ENCODE data around the gene ATOH8.

ATOH8 gene

DNA sequence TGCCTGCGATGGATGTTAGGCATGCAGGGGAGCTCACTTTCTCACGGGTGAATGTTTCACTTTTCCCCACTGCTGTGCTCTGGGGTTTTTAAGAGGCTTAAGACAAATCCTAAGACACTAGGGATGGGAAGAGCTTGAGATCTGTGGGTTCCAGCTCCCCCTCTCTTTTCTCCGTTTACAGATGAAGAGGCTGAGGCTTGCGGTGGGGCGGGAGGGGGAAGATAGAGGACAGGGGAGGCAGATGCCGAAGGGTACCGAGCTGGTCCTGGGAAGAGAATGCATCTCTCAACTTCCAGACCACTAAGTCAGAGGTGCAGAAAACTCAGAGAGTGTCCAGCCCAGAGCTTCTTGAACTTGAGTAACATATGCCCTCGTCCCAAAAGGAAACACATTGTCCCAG lies 8.2 kb upstream of the ATOH8 start:
- Mint-ChIP-seq H3K4me3 (peak overlapping the region; percentile 33), H3K9me3 (peaks cover 6% of the 10 kb centered on the region), H3K36me3 (ENCODE audit: low read depth) (no peaks in the 10 kb centered on the region), H3K27me3 (ENCODE audit: low read depth, poor library complexity) (peaks cover 29% of the 10 kb centered on the region), H3K4me1 (peaks cover 62% of the 10 kb centered on the region), H3K27ac (peak overlapping the region; percentile 70)
- DNase-seq, result no peak
- TF ChIP-seq, protein P1, sequence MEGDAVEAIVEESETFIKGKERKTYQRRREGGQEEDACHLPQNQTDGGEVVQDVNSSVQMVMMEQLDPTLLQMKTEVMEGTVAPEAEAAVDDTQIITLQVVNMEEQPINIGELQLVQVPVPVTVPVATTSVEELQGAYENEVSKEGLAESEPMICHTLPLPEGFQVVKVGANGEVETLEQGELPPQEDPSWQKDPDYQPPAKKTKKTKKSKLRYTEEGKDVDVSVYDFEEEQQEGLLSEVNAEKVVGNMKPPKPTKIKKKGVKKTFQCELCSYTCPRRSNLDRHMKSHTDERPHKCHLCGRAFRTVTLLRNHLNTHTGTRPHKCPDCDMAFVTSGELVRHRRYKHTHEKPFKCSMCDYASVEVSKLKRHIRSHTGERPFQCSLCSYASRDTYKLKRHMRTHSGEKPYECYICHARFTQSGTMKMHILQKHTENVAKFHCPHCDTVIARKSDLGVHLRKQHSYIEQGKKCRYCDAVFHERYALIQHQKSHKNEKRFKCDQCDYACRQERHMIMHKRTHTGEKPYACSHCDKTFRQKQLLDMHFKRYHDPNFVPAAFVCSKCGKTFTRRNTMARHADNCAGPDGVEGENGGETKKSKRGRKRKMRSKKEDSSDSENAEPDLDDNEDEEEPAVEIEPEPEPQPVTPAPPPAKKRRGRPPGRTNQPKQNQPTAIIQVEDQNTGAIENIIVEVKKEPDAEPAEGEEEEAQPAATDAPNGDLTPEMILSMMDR (IDR thresholded peaks at IDR 0.05), result no peak

DNA sequence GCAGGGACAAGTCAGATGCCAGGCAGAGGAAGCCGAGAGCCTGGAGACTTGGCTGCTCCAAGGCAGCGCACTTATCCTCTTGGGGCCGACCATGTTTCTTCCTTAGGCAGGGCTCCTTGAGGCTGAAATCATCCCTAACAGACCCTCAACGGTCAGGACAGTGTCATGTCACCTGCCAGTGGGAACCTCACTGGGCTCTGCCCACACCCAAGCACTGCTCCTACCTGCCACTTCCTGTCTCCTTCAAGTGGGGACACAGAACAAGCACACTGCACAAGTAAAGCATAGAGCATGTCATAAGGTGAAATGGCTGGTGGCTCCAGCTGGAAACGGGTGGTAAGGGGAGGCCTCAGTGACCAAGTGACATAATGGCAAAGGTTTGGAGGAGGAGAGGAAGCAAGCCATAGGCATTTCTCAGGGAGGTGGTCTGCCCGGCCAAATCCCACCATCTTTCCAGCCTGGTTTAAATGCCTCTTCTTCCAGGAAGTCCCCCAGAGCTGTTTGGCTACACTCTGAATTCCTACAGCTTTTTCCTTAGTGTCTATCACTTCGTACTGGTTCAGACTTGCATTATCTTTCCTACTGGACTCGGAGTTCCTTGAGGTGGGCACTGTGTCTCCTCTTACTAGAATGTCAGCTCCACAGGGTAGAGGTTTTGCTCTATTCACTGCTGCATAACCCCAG lies 7.3 kb upstream of the ATOH8 start:
- H3K27me3 Mint-ChIP-seq (ENCODE audit: low read depth, poor library complexity), result peaks cover 38% of the 10 kb centered on the region
- TF ChIP-seq, protein P1 (IDR thresholded peaks at IDR 0.05), result no peak
- no peak overlapping the region for H3K4me3 Mint-ChIP-seq
- no peaks in the 10 kb centered on the region for H3K36me3 Mint-ChIP-seq (ENCODE audit: low read depth)
- H3K4me1 Mint-ChIP-seq, result peaks cover 59% of the 10 kb centered on the region
- H3K9me3 Mint-ChIP-seq, result peaks cover 2% of the 10 kb centered on the region
- no peak overlapping the region for H3K27ac Mint-ChIP-seq
- no peak for DNase-seq

DNA sequence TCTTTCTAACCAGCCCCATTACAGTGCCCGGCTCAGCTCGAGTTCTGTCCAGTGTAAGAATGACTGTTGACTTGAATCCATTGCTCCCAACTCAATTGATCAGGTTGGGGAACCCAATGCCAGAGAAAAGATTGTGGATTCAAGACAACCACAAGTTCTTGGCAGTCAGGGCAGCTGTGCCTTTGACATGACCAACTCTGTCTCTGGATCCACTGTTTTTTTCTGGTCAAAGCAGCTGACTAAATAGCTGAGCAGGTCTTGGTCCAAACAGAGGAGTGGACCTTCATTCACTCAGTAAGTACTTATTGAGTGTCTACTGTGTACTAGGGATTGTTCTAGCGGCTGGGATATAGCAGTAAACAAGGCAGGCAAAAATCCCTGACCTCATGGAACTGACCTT lies 6.3 kb upstream of the ATOH8 start:
- TF ChIP-seq, protein P1 (IDR thresholded peaks at IDR 0.05), result no peak
- H3K4me1 Mint-ChIP-seq, result peaks cover 53% of the 10 kb centered on the region
- no peaks in the 10 kb centered on the region for H3K9me3 Mint-ChIP-seq
- peaks cover 47% of the 10 kb centered on the region for H3K27me3 Mint-ChIP-seq (ENCODE audit: low read depth, poor library complexity)
- DNase-seq, result no peak
- H3K36me3 Mint-ChIP-seq (ENCODE audit: low read depth), result no peaks in the 10 kb centered on the region
- no peak overlapping the region for H3K27ac Mint-ChIP-seq
- H3K4me3 Mint-ChIP-seq, result no peak overlapping the region

DNA sequence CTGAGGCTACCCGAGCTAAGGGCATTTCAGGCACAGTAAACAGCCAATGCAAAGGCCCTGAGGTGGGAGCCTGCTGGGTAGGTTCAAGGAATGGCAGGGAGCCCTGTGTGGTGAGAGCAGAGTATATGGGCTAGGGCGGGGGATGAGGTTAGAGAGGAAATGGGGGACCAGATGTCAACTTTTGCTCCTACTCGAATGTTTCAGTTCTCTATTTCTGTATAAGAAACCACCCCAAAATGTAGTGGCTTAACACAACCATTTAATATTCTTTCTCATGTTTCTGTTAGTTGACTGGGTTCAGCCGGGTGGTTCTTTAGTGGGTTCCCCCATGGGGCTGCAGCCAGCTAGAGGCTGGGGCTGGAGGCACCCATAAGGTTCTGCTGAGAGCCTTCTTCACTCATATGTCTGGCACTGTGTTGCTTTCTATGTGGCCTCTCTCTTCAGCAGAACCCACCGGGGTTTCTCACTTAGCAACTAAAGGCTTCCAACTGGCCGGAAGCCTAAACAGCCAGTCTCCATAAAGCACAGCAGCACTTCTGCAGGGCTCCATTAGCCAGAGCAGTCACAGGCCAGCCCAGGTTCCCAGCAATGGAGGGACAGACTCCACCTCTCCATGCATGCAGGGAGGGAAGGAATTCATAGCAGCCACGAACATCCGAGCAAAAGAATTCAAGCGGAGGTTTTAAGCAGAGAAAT lies 5.6 kb upstream of the ATOH8 start:
- no peaks in the 10 kb centered on the region for H3K36me3 Mint-ChIP-seq (ENCODE audit: low read depth)
- no peak for DNase-seq
- TF ChIP-seq, protein P1 (IDR thresholded peaks at IDR 0.05), result no peak
- H3K27ac Mint-ChIP-seq, result no peak overlapping the region
- H3K4me3 Mint-ChIP-seq, result no peak overlapping the region
- no peaks in the 10 kb centered on the region for H3K9me3 Mint-ChIP-seq
- H3K4me1 Mint-ChIP-seq, result peaks cover 46% of the 10 kb centered on the region
- peaks cover 55% of the 10 kb centered on the region for H3K27me3 Mint-ChIP-seq (ENCODE audit: low read depth, poor library complexity)

DNA sequence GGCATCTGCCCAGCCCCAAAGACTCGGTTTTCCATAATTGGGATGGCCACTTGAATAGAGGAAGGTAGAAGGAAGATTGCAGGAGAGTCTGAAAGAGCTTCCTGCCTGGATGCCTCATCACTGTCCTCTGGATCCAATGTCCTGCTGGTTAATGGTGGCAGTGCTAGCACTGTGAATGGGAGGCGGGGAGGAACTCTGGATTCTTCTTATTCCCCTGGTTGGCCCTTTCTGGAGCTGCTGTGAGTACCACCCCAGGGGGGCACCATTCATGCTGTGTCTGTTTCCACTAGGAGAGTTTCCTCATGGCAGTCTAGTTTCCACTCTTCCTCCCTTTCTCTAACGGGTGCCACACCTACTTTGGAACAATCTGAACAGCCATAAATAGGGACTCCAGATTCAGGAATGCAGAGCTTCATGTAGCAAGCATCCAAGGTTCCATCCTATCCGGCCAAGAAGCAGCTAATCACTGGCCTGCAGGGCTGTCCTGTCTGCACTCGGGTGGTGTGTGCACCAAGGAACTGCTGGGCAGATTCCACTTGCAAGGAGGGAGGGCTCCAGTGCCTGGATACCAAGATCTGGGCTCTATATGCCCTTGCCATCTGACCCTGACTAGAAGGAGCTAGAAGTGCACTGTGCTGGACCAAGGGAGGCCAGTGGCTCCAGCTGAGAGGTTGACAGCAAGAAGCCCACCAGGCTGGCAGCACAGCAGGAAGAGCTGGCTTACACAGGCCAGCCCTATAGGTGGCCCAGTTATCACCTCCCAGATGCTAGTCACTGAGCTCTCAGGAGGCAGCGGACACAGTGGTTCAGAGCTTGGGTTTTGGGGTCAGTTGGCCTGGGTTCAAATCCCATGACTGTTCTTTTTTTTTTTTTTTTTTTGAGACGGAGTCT lies 4.6 kb upstream of the ATOH8 start:
- peaks cover 36% of the 10 kb centered on the region for H3K4me1 Mint-ChIP-seq
- TF ChIP-seq, protein P1 (IDR thresholded peaks at IDR 0.05), result no peak
- no peaks in the 10 kb centered on the region for H3K9me3 Mint-ChIP-seq
- peaks cover 60% of the 10 kb centered on the region for H3K27me3 Mint-ChIP-seq (ENCODE audit: low read depth, poor library complexity)
- H3K27ac Mint-ChIP-seq, result no peak overlapping the region
- DNase-seq, result no peak
- H3K36me3 Mint-ChIP-seq (ENCODE audit: low read depth), result no peaks in the 10 kb centered on the region
- no peak overlapping the region for H3K4me3 Mint-ChIP-seq

Data from nephron progenitor cell (in vitro differentiated cells).